ENCODE measurements around the gene STX10. TPM values are rescaled to one million over a fixed set of nuclear protein-coding genes. Genes with fewer than 3 reads are reported as not detected.
"Not testable (repeated sequence)": the region's sequence is repeated elsewhere in the genome, so short reads cannot be mapped to it uniquely, and the experiment has no call there.

Gene STX10
- polyA plus RNA-seq, 12 donors, result 26.2 to 59.3 (median 31.5) TPM; not detected in 1

DNA sequence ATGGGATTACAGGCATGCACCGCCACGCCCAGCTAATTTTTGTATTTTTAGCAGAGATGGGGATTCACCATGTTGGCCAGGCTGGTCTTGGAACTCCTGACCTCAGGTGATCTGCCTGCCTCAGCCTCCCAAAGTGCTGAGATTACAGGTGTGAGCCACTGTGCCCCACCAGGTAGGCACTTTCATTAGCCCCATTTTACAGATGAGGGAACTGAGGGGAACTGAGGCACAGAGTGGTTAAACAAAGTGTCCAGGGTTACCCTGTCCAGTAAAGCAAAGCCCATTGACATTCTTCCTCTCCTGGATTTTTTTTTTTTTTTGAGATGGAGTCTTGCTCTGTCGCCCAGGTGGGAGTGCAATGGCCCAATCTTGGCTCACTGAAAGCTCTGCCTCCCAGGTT, 16.0 kb upstream of the STX10 start:
- DNase-seq, result not testable (repeated sequence)

DNA sequence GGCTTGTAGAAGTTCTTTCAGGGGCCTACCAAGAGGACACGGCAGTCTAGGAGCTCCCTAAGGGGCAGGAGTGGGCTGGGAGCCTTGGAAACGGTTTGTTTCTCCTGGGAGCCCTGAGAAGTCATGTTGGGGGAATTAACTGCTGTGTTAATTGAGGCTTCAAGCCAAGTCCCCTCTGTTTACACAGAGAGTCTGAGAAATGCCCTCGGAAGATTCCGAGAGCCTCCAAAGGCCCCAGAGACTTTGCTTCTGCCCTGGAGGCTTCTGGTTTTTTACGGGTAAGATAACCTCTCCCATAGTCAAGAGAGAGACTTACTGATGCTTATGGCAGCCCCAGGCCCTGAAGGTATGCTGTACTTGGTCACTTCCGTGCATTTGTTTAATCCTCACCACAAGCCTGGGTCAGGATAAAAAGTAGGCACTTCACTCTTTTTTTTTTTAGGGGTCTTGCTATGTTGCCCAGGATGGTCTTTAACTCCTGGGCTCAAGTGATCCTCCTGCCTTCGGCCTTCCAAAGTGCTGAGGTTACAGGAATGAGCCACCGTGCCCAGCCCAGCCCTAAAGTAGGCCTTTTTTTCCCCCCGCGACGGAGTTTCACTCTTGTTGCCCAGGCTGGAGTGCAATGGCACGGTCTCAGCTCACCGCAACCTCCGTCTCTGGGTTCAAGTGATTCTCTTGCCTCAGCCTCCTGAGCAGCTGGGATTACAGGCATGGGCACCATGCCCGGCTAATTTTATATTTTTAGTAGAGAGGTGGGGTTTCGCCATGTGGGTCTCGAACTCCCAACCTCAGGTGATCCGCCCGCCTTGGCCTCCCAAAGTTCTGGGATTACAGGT, 15.2 kb upstream of the STX10 start:
- DNase-seq, result no peak

- DNase-seq, result peak; percentile 65
Measured at GRCh38 chr19:13164343-13165161, 14.4 kb upstream of the STX10 start.

DNA sequence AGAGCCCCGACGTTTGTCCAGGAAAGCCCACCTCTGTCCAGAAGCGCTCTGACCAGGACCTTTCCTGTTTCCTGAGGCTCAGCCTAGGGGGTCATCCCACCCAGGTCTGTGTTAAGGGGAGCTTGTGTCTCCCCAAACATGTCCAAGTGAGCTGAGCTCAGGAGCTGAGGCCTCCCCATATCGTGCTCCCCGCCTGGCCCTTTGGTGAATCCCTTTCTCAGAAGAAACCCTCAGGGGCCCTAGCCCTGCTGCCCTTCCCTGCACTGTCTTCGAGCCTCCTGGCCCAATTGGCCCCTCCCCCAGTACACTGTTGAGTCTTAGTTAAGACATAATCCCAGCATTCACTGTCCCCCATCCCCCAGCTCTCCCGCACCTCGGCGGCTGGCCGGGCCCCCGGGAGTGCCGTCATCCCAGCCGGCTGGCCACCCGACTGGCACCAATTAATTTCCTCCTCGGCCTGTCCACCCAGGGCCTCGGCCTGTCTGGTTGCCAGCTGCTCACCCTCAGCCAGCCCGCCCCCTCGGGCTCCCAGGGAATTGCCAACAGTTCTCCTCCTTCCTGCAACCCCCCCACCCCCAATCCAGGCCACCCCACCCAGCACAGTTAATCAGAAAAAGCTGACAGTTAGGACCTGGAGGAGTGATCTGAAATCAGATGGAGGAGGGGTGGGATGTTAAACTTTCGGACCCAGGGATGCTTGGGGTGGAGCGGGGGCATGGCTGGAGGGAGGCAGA, 13.6 kb upstream of the STX10 start:
- peak; percentile 70 for DNase-seq

DNA sequence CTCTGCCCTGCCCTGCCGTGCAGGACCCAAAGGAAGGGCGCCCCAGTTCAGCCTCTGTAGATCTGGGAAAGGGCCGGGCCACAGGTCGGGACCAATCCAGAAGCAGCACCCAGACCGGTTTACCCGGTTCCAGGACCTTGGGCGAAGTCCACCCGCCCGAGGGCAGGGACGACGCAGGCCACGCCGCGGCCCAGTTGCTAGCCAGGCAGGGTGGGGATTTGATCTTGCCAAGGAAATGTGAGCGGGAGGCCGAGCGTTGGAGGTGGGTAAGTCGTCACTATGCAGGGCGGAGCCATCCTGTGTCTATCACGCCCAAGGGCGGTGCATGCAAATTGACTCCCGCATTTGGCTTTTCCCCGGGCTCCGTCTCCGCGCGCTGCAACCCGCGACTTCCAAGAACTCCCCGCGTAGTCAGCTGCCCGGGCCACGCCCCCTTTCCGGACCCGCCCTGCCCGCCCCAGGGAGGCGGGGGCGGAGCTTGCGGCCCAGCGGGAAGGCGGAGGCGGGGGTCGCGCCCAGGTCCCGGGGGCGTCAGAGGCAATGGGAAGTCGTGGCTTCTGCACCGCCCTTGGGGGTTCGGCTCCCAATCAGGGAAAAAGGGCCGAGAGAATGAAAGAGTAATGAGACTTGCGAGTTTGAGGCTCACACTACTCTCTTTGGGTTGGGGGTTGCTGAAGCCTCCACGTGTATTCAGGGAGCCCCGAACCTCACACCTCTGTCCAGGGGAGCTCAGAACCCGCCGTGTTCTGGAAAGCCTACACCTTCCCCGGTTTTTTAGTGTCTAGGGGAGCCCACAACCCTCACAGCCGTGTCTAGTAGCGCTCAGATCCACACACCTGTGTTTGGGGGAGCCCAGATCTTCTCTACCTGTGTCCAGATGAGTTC, 12.8 kb upstream of the STX10 start:
- DNase-seq, result peak; percentile 95

GRCh38 chr19:13160557-13160956, 10.4 kb upstream of the STX10 start:
- DNase-seq, result no peak

GRCh38 chr19:13159713-13160112, 9.5 kb upstream of the STX10 start:
- no peak for DNase-seq

DNA sequence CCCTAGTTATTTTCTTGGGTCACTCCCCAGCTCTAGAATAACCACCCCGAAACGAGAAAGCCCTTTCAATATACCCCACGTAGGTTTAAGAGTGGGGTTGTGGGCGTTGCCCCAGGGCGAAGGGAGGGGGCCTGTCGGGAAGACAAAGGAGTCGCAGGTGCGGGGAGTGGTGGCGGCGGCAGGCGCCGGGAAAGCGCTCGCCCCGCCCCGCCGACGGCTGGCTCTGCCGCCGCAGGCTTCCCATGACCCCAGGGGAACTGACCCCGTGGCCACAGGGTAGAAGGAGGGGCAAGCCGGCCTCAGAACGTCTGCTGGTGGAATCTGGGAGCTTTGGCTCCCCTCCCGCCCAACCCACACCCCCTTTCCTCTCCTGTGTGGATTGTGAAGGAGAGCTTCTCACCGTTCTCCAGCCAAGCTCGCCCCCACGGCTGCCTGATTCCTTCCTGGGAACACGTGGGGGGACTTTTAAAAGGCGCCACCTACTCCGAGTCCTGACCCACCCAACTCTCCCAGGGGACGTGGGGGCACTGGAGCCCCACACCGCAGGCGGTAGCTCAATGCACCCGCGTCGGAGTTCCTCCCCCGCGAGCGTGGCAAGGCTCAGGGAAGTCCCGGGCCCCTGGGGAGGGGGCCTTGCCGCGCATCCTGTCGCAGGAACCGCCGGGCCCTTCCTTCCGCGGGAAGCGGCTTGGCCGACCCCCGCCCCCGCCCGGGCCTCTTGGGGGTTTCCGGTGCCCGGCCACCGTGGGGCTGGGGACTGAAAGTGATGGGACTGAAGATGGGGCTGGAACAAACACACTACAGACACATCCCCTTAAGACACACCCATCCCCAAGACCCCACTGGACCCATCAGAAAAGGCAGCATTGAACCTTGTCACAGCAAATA, 5.5 kb upstream of the STX10 start:
- DNase-seq, result peak; percentile 59

DNA sequence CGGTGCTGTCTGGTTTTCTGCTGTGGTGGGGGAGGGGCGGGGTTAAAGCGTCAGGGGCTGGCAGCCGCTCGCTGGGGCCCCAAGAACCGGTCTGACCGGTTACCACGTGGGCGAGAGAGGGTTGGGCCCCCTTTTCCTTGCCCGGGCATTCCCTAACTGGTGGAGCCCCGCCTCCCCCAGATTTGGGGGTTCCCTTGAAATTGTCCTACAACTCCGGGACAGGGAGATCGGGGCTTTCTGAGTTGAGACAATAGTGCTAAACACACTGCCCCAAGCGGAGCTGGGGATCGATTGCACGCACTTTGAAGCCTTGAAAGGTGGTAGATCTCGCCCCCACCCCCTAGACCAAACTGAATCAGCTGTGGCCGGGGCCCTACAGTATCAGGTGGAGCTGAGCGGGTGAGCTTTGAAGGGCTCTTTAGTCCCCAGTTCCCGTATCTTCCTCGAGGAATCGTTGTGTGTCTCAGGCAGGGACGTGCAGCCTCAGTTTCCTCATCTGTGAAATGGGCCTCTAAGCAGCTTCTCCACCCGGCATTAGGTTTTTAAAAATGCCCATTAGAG, 4.8 kb upstream of the STX10 start:
- DNase-seq, result peak; percentile 54

DNA sequence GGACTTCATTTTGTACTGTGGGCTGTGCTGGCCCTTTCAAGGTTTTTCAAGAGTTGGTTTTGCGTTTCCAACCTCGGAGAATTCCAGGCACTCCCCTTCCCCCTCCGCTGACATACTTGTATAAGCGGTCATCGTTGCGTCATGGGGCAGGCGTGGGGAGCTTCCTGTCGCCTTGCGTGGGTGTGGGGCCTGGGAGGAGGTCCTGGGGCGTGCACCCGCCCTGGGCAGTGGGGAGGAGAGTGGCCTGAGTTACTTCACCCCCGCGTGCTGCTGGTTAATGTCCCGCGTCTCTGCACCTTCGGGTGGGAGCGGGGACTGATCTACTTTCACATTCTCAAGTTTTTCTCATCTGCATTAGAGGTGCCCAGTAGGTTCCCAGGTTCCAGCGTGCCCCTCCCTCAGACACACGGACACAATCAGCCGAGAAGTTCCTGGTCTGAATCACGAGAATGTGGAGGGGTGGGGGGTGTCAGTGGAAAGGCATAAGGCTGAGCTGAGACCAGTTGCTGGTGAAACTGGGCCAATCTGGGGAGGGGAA, 4.1 kb upstream of the STX10 start:
- DNase-seq, result peak; percentile 83

DNA sequence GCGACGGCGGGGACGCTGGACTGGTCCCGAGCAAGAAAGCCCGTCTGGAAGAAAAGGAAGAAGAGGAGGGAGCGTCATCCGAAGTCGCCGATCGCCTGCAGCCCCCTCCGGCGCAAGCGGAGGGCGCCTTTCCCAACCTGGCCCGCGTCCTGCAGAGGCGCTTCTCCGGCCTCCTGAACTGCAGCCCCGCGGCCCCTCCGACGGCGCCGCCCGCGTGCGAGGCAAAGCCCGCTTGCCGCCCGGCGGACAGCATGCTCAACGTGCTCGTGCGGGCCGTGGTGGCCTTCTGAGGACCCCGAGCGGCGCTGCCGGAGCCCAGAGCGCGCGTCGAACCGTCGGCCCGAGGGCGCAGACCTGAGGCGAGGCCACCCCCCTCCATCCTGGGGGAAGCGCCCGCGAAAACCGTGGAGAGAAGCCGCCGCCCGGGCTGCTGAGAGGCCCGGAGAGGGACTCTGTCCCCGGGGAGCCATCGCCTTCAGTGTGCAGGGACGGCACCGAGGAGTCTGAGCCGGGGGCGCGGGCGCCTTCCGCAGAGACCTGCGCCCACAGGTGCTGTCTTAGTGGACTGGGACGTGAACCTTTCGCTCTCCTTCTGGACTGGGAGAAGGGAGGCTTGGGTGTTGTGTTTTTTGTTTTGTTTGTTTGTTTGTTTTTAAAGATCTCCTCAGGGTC, 3.5 kb upstream of the STX10 start:
- DNase-seq, result peak; percentile 67

DNA sequence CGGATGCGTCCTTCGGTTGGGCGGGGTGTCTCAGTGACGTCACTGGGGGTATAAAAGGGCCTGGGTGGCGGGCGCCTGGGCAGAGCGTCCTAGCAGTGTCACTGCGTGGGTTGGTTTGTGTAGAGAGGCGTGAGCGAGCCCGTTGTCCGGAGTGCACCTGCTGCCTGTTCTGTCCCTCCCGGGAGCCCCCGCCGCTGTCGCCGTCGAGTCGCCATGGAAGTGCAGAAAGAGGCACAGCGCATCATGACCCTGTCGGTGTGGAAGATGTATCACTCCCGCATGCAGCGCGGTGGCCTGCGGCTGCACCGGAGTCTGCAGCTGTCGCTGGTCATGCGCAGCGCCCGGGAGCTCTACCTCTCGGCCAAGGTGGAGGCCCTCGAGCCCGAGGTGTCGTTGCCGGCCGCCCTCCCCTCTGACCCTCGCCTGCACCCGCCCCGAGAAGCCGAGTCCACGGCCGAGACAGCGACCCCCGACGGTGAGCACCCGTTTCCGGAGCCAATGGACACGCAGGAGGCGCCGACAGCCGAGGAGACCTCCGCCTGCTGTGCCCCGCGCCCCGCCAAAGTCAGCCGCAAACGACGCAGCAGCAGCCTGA, 2.9 kb upstream of the STX10 start:
- peak; percentile 97 for DNase-seq

- no peak for DNase-seq
Measured at GRCh38 chr19:13152356-13152973, 2.3 kb upstream of the STX10 start.

- peak; percentile 98 for DNase-seq
Measured at GRCh38 chr19:13151605-13152355, 1.6 kb upstream of the STX10 start.

DNA sequence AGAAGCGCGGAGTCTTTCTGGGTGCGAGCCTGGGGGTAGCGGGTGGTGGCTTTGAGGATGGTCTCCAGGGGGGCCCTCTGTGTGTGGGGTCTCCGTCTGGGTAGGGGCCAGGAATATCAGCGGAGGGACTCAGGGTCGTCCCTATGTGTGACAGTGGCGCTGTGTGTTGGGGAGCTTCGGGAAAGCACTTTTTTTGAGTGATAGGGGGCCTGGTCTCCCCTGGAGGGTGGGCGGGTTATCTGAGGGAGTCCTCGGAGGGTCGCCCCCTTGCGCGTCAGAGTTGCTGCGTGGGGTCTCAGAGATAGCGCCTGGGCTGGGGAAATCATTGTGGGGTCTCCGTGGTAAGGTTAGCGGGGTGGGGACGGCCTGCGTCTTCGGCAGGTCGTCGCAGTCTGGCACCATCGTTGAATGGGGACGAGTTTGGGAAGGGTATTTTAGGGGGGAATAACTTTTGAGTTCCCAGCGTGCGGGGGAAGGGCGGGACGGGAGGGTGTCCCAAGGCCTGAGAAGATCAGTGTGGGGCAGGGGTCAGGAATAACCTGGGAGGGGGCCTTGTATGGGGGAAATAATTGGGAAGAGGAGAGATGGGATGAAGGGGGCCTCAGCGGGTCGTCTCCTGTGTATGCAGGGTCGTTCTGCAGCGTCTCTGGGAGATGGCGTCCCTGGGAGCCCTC, 893 bp upstream of the STX10 start:
- no peak for DNase-seq

GRCh38 chr19:13149628-13150186, 468 bp downstream of the STX10 start:
- peak; percentile 25 for DNase-seq

All from muscle of arm (tissue), 12 donors.